NCI-H774 (cell line): ENCODE data around the gene SPP2.

ENCODE experiments used
- DNase-seq: peaks from one replicate; lab custom pipeline; 2025; lab: John Stamatoyannopoulos, UW

The SPP2 gene

DNA sequence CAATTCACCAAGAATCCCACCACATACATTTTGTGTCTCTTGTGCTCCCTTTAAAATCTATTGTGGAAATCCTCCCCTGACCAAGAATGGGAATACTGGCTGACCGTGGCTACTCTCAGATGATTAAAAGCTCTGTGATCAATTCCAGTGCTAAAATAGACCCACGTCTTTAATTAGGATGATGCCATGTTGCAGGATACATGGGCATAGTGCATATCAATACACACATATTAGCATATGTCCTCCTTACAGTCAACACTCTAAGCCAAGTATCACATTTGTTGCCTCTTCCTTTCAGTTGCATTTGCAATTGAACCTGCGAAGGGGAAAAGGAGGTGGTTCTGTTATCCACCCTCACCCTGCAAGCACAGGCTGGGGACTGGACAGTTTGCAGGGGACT is 41.8 kb downstream of the SPP2 start:
- DNase-seq: no peak

DNA sequence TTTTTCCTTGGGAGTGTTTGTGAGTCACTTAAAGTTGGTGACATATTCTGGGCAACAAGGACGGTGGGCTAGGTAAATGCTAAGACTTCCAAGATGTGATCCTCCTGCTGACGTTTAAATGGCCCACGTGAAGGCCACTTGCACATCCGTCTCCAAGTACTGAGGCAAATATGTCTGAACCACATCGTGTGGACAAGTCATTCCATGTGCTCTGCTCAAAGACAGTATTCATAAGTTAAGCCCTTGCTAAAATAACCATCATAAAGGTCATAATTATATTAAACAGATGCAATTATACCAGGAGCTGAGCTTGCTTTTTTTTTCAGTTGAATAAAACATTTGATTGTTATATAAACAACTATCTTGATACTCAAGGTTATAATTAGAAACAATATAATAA is 44.8 kb downstream of the SPP2 start:
- DNase-seq: no peak

DNA sequence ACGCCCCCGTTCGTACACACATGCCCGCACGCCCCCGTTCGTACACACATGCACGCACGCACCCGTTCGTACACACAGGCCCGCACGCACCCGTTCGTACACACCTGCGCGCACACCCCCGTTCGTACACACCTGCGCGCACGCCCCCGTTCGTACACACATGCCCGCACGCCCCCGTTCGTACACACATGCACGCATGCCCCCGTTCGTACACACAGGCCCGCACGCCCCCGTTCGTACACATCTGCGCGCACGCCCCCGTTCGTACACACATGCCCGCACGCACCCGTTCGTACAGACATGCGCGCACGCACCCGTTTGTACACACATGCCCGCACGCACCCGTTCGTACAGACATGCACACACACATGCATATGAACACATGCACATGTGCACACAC is 45.7 kb downstream of the SPP2 start:
- no peak for DNase-seq

DNA sequence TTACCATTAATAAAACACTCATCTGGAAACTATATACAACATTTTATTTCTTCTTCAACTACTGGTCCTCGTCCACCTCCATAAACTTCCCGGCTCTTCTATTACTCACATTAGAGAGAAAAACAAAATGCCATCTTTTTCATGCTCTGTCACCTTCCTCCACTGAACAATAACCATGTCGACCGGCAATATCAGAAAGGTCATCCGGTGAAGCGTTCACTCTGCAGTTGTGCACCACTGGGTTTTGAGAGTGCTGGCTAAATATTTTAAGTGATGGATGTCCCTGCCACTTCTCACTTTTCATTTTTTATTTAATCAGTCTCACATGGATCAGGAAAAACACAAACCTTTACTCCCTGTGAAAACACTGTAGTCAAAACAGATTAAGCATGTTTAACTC is 48.2 kb downstream of the SPP2 start:
- DNase-seq: no peak

DNA sequence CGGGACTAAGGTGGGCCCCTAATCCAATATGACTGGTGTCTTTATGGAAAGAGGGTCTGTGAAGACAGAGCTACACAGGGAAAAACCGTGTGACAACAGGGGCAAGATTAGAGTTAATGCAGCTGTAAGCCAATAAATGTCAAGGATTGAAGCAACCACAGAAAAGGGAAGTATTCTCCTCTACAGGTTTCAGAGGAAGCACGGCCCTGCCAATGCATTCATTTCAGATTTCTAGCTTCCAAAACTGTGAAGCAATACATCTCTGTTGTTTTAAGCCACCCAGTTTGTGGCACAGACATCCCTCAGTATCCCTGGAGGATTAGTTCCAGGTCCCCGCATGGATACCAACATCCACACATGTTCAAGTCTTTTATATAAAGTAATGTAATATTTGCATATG is 48.8 kb downstream of the SPP2 start:
- DNase-seq: no peak

DNA sequence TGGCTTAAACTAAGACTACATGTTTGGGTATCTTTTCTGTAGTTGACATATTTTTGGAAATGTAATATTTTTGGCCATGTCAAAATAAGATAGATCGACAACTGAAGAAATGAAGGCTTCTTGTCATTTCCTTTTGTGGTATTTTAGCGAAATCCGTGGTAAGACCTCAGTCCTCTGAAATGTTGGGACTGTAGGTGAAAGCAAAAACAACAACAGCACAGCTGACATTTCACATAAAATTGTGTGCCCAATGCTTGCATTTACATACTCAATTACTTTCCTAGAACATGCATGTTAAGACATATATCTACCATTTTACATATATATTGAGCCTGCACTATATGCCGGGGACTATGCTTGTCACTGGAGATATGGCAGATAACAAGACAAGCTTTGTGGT is 50.2 kb downstream of the SPP2 start:
- no peak for DNase-seq

DNA sequence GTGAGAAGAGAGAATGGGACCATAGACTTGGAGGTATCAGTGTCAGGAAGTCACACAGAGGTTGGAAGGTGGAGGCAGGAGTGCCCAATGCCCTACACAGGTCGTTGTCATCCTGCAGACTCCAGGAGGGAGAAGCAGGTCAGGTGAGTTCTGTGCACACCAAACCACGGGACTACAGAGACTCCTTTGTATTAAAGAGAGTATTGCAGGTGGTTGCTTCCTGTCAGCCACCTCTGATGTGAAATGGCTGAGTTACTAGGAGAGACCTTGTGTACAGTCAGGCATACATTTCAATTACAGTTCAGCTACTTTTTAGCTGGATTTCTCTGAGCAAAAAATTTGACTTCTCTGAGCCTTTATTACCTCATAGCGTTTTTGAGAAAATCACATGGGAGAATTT is 51.6 kb downstream of the SPP2 start:
- DNase-seq: peak; percentile 12

DNA sequence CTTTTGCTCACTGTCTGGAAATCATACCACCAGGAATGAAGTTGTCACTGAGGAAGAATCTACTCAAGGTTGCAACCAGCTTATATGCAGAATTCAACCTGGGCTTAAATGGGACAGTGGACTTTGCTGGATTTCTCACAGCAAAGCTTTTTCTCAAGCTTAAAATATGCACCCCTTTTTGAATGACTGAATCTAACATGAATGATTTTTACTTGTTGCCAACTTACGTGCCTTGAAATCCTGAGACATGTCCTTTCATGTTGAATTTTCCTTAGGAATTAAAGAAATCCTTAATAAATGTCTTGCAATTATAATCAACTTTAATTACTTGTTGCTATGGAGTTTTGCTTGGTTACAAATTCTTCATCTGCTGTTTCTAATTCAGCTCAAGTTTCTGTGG is 57.4 kb downstream of the SPP2 start:
- no peak for DNase-seq

DNA sequence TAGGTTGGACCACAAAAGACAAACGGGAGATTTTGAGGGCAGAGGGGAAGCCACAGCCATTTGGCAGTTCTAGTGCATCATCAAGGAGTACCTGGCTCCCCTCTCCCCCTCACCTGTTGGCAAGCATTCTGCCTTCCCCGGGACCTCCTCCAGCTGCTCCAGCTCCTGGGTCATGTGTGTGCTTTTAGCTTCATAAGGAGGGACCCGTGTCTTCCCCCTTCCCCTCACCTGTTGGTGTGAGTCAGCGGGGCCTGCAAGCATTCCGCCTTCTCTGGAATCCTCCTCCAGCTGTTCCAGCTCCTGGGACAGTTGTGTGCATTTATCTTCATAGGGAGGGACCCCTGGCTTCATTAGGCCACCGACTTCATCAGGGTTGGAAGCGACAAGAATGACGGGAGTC is 58.8 kb downstream of the SPP2 start:
- DNase-seq: no peak

DNA sequence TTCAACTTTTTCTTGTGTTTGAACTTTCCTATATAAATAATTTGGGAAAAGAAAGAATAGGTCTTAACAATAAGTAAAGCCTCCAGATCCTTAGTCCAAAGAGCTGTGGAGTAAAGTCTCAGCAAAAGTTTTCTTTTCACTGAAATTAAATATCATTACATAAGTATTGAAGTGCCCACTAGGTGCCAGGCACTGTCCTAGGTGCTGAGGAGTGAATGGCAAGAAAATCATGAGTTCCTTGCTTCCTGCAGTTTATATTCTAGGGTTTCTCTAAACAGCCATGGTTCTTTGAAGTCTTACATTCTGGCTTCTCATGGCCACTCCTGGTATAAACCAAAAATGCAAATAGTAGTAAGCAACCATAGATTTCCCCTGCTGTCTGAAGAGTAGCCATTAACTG is 59.7 kb downstream of the SPP2 start:
- DNase-seq: no peak

DNA sequence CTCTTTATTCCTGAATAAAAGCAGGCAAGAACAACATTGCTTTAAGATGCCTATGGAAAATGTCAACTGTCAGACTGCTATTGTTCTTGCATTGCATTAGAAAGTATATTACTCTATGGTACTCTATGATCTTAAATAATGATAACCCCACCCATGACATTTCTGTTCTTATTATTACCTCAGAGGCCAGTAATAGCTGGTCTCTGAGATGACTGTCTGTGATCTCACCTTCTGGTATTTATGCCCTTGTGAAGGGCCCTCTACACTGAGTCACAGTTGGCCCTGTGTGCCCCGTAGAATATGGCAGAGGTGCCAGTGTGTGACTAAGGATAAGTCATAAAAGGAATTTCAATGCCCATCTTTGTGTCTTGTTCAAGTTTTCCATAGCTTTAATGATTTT is 61.0 kb downstream of the SPP2 start:
- no peak for DNase-seq

DNA sequence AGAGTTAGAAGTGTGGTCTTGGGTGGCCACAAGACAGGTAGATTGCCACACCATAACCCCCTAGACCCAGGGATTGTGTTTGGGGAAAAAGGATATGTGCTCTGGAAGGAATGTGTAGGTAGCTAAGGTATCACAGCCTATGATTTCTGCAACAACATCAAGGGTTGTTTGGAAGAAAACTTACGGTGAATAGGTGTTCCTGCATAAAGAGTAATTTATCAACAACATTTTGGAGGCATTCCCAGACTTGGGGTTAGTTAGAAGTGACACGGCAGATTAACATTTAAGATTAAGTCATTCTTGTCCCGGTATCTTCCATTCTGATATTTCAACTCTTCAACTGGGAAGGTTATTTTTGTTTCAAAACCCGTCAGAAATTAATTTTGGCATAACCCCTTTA is 65.5 kb downstream of the SPP2 start:
- DNase-seq: no peak

DNA sequence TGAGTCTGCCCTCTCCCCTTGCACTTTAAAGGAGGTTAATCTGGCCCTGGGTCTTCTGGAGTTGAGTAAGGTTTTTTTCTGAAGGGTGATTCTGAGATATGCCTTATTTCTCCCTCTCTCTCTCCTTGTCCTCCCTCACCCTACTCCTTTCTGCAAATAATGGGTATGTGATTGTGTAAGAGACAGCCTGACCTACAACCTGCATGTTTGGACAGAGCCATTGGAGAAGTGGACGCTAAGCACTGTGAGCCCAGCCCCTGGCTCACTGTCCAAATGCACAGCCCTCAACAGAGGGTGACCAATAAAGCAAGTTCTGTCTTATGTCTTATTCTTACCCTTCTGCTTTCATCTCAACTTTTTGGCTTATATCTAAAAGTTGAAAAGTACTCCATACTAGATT is 71.5 kb downstream of the SPP2 start:
- no peak for DNase-seq

DNA sequence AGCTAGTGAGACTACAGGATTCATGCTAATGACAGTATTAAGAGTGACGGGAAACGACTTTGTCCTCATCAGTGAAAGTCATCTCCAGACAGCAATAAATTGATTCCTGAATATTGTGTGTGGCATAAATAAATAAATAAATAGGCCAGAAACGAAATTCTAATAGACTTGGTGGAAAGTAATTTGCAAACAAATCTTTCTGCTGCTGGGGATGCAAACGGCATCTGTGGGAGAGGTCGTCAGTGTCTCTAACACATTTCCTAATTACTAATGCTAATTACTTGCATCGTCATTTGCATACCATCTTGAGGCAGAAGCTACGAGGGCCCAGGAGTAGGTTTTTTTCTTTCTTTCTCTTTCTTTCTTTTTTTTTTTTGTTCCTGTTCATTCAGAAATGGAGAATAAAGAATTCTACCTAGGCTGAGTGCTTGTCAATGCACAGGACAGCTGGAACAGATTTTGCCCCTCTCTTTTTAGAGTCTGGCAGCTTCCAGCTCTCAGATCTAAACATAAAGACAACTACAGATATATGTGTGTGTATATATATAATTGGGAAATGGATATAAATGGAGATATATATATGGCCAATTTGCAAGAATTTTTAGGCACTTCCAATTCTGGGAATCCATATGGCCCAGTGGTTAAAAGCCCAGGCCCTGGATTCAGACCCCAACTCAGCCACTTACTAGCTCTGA is 75.1 kb downstream of the SPP2 start:
- DNase-seq: no peak

DNA sequence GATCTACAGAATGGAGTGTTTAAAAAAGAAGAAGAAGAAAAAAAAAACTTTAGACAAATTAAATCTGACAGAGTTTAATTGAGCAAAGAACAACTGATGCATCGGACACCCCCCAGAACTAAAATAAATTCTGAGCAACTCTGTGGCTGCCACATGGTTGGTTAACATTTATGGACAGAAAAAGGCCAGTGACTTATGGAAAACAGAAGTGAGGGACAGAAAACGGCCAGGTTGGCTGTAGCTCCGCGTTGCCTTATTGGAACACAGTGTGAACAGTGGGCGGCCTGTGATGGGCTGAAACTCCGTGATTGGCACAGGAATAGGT is 75.6 kb downstream of the SPP2 start:
- DNase-seq: no peak
